H9 (cell line): ENCODE measurements around the gene THSD7A. TPM values are rescaled to one million over a fixed set of nuclear protein-coding genes. Genes with fewer than 3 reads are reported as not detected.

Source experiments
- DNase-seq: peaks from one replicate; pipeline ENCODE4 v3.0.0-alpha.2; 2017
- H2AFZ ChIP-seq: one replicate; pipeline ENCODE4 v1.6.1; 2013; ENCODE audit warnings: mild to moderate bottlenecking, low read length, control low read depth, moderate library complexity
- H2AK5ac ChIP-seq: 2 replicates; pipeline ENCODE4 v1.6.1; 2013; ENCODE audit warnings: low read length, control low read depth, mixed read lengths; ENCODE audit not compliant: insufficient read length
- H2BK120ac ChIP-seq: one replicate; pipeline ENCODE4 v1.6.1; 2013; ENCODE audit warnings: low read depth, mild to moderate bottlenecking, low read length, control low read depth, inconsistent platforms; ENCODE audit not compliant: poor library complexity, severe bottlenecking
- H2BK12ac ChIP-seq: 2 replicates; pipeline ENCODE4 v1.6.1; 2013; ENCODE audit warnings: low read length, control low read depth, mixed read lengths, low read depth; ENCODE audit not compliant: insufficient read length
- H2BK15ac ChIP-seq: 2 replicates; pipeline ENCODE4 v1.6.1; 2013; ENCODE audit warnings: low read depth, low read length, control low read depth
- H2BK20ac ChIP-seq: one replicate; pipeline ENCODE4 v1.6.1; 2013; ENCODE audit warnings: low read depth, mild to moderate bottlenecking, low read length, control low read depth, inconsistent platforms; ENCODE audit not compliant: poor library complexity, severe bottlenecking
- H2BK5ac ChIP-seq: 2 replicates; pipeline ENCODE4 v1.6.1; 2013; ENCODE audit warnings: low read length, control low read depth, mixed read lengths; ENCODE audit not compliant: insufficient read length
- H3K14ac ChIP-seq: 2 replicates; pipeline ENCODE4 v1.6.1; 2013; ENCODE audit warnings: low read length, control low read depth; ENCODE audit not compliant: insufficient read depth
- H3K18ac ChIP-seq: 2 replicates; pipeline ENCODE4 v1.6.1; 2013; ENCODE audit warnings: low read depth, mild to moderate bottlenecking, mixed read lengths, low read length, control low read depth; ENCODE audit not compliant: insufficient read length
- H3K23ac ChIP-seq: 2 replicates; pipeline ENCODE4 v1.6.1; 2013; ENCODE audit warnings: low read length, control low read depth, mixed read lengths, low read depth; ENCODE audit not compliant: insufficient read length
- H3K23me2 ChIP-seq: 2 replicates; pipeline ENCODE4 v1.6.1; 2013; ENCODE audit warnings: low read depth, mild to moderate bottlenecking, mixed read lengths, low read length, control low read depth; ENCODE audit not compliant: insufficient read length, poor library complexity, severe bottlenecking
- H3K27ac ChIP-seq: 2 replicates; pipeline ENCODE4 v1.5.1; 2013; ENCODE audit warnings: low read length, control low read depth, mixed read lengths, low read depth; ENCODE audit not compliant: insufficient read length
- H3K27me3 ChIP-seq: 2 replicates; pipeline ENCODE4 v1.6.1; 2013; ENCODE audit warnings: low read length, control low read depth, inconsistent platforms; ENCODE audit not compliant: insufficient read depth
- H3K4ac ChIP-seq: 2 replicates; pipeline ENCODE4 v1.6.1; 2013; ENCODE audit warnings: low read depth, mild to moderate bottlenecking, control low read depth, inconsistent platforms, low read length, moderate library complexity
- H3K4me1 ChIP-seq: 2 replicates; pipeline ENCODE4 v1.6.1; 2013; ENCODE audit warnings: low read length, control low read depth, inconsistent platforms; ENCODE audit not compliant: insufficient read depth
- H3K4me2 ChIP-seq: 2 replicates; pipeline ENCODE4 v1.6.1; 2013; ENCODE audit warnings: low read length, control low read depth, mixed read lengths; ENCODE audit not compliant: insufficient read length, insufficient read depth
- H3K56ac ChIP-seq: 2 replicates; pipeline ENCODE4 v1.6.1; 2013; ENCODE audit warnings: low read depth, mild to moderate bottlenecking, mixed read lengths, low read length, control low read depth; ENCODE audit not compliant: insufficient read length
- H3K79me1 ChIP-seq: 2 replicates; pipeline ENCODE4 v1.6.1; 2013; ENCODE audit warnings: low read depth, mild to moderate bottlenecking, moderate library complexity, low read length, control low read depth, inconsistent platforms; ENCODE audit not compliant: insufficient read depth, poor library complexity, severe bottlenecking
- H3K79me2 ChIP-seq: 2 replicates; pipeline ENCODE4 v1.6.1; 2013; ENCODE audit warnings: low read length, control low read depth, inconsistent platforms; ENCODE audit not compliant: insufficient read depth
- H3K9ac ChIP-seq: 2 replicates; pipeline ENCODE4 v1.6.1; 2013; ENCODE audit warnings: low read length, control low read depth, mixed read lengths; ENCODE audit not compliant: insufficient read length; ENCODE audit errors: extremely low read depth
- H3K9me3 ChIP-seq: one replicate; pipeline ENCODE4 v1.6.1; 2013; ENCODE audit warnings: low read depth, low read length, inconsistent platforms; ENCODE audit not compliant: control insufficient read depth
- H3T11ph ChIP-seq: one replicate; pipeline ENCODE4 v1.6.1; 2013; ENCODE audit warnings: mild to moderate bottlenecking, low read length, control low read depth, inconsistent platforms
- H4K20me1 ChIP-seq: one replicate; pipeline ENCODE4 v1.6.1; 2013; ENCODE audit not compliant: control insufficient read depth, insufficient read length, insufficient read depth
- H4K5ac ChIP-seq: 2 replicates; pipeline ENCODE4 v1.6.1; 2013; ENCODE audit warnings: low read depth, mild to moderate bottlenecking, mixed read lengths, low read length, control low read depth; ENCODE audit not compliant: insufficient read length
- H4K8ac ChIP-seq: replicated peaks from 2 replicates; pipeline ENCODE4 v1.6.1; 2013; ENCODE audit warnings: low read length, control low read depth, mixed read lengths, low read depth; ENCODE audit not compliant: insufficient read length
- H4K91ac ChIP-seq: 2 replicates; pipeline ENCODE4 v1.6.1; 2013; ENCODE audit warnings: low read depth, mild to moderate bottlenecking, moderate library complexity, mixed read lengths, low read length, control low read depth; ENCODE audit not compliant: insufficient read length
- H3K27ac Mint-ChIP-seq, 3 experiments: 2 replicates in 2 of 3; 3 replicates in 1 of 3; pipeline ENCODE4 v1.8.0; 2020 to 2021; ENCODE audit warnings: mixed read lengths in 3 of 3, mild to moderate bottlenecking in 1 of 3, moderate library complexity in 1 of 3
- H3K27me3 Mint-ChIP-seq: 2 replicates; pipeline ENCODE4 v1.8.0; 2021; ENCODE audit warnings: low read depth, mild to moderate bottlenecking, moderate library complexity, mixed read lengths
- H3K36me3 Mint-ChIP-seq, 3 experiments: 2 replicates in 2 of 3; 3 replicates in 1 of 3; pipeline ENCODE4 v1.8.0; 2020 to 2021; ENCODE audit warnings: low read depth in 3 of 3, mixed read lengths in 3 of 3; ENCODE audit not compliant: insufficient read depth in 1 of 3
- H3K4me1 Mint-ChIP-seq, 2 experiments: 2 replicates each; pipeline ENCODE4 v1.8.0; 2020; ENCODE audit warnings: mixed read lengths in 2 of 2
- H3K4me3 Mint-ChIP-seq, 2 experiments: 2 replicates in 1 of 2; 3 replicates in 1 of 2; pipeline ENCODE4 v1.8.0; 2020 to 2021; ENCODE audit warnings: mild to moderate bottlenecking in 2 of 2, mixed read lengths in 2 of 2, moderate library complexity in 1 of 2
- H3K9me3 Mint-ChIP-seq, 2 experiments: 2 replicates in 1 of 2; 3 replicates in 1 of 2; pipeline ENCODE4 v1.8.0; 2020; ENCODE audit warnings: mild to moderate bottlenecking in 2 of 2, mixed read lengths in 2 of 2, moderate library complexity in 1 of 2
- CTCF ChIP-seq: fragments of 200-600 bp; sonication (generic); conservative IDR thresholded peaks from 3 replicates; pipeline ENCODE4 v1.8.0; 2021; ENCODE audit warnings: antibody characterized with exemption, mild to moderate bottlenecking
- WGBS: extraction: QIAGEN DNeasy Blood & Tissue Kit; methylation state at CpG from one replicate; pipeline ENCODE4 v1.1.7; 2013; ENCODE audit warnings: missing lambda C conversion rate, low lambda C conversion rate, mixed read lengths; ENCODE audit not compliant: insufficient read length; ENCODE audit errors: extremely low coverage; 5-methylcytosine and 5-hydroxymethylcytosine counted together
- total RNA-seq: library from RNA; stranded (reverse); gene quantifications from 2 replicates; pipeline ENCODE4 v1.2.1, GENCODE V29; 2021

THSD7A gene
- total RNA-seq, 1 experiment from 2014 or later = 0.42 TPM

- H3K18ac ChIP-seq = no peak overlapping the region
- H3K4me2 ChIP-seq = no peak overlapping the region
- no peak overlapping the region for H4K91ac ChIP-seq
- Mint-ChIP-seq H3K27ac (no peak overlapping the region), H3K4me1 (no peaks in the 10 kb centered on the region), H3K36me3 (no peaks in the 10 kb centered on the region), H3K27me3 (no peaks in the 10 kb centered on the region), H3K4me3 (no peak overlapping the region), H3K9me3 (no peaks in the 10 kb centered on the region)
- H3K56ac ChIP-seq = no peak overlapping the region
- TF ChIP-seq CTCF = no peak
- no peak overlapping the region for H2BK5ac ChIP-seq
- no peak overlapping the region for H4K5ac ChIP-seq
- no peak overlapping the region for H2BK12ac ChIP-seq
- H2BK120ac ChIP-seq = no peak overlapping the region
- H3K79me1 ChIP-seq = no peaks in the 10 kb centered on the region
- no peak overlapping the region for H3T11ph ChIP-seq
- no peak overlapping the region for H2AFZ ChIP-seq
- no peak for DNase-seq
- no peaks in the 10 kb centered on the region for H3K9me3 ChIP-seq
- no peak overlapping the region for H2AK5ac ChIP-seq
- H3K4ac ChIP-seq = no peak overlapping the region
- no peak overlapping the region for H3K23ac ChIP-seq
- no peaks in the 10 kb centered on the region for H4K20me1 ChIP-seq
- WGBS = no CpG with 5 or more reads among the region's 3 CpGs
- H2BK20ac ChIP-seq = no peak overlapping the region
- no peaks in the 10 kb centered on the region for H3K23me2 ChIP-seq
- H3K27ac ChIP-seq = no peak overlapping the region
- no peak overlapping the region for H2BK15ac ChIP-seq
- no peaks in the 10 kb centered on the region for H3K79me2 ChIP-seq
- no peaks in the 10 kb centered on the region for H3K4me1 ChIP-seq
- no peak overlapping the region for H3K14ac ChIP-seq
- H4K8ac ChIP-seq = no peak overlapping the region
- no peak overlapping the region for H3K9ac ChIP-seq
- H3K27me3 ChIP-seq = no peaks in the 10 kb centered on the region
These were observed 183.9 kb downstream of the THSD7A start for GRCh38 chr7:11648101-11648500.
